Kidney capillary endothelial cell (primary cell): ENCODE results near the gene ABCA6.
"Not testable (repeated sequence)": the region's sequence is repeated elsewhere in the genome, so short reads cannot be mapped to it uniquely, and the experiment has no call there.

Experiments
- DNase-seq: peaks from one replicate; pipeline ENCODE4 v3.0.0-alpha.2; 2018; ENCODE audit warnings: low spot score

The ABCA6 gene

GRCh38 chr17:69073392-69073791 lies 68.3 kb downstream of the ABCA6 start:
- DNase-seq = not testable (repeated sequence)

GRCh38 chr17:69072803-69073256 lies 68.9 kb downstream of the ABCA6 start:
- not testable (repeated sequence) for DNase-seq

- not testable (repeated sequence) for DNase-seq
Measured at GRCh38 chr17:69071233-69071586, 70.5 kb downstream of the ABCA6 start.

GRCh38 chr17:69070378-69071232 lies 71.1 kb downstream of the ABCA6 start:
- not testable (repeated sequence) for DNase-seq

GRCh38 chr17:69069226-69069750 lies 72.4 kb downstream of the ABCA6 start:
- no peak for DNase-seq

- no peak for DNase-seq
Measured at GRCh38 chr17:69067274-69068047, 74.2 kb downstream of the ABCA6 start.

GRCh38 chr17:69066482-69066881 lies 75.2 kb downstream of the ABCA6 start:
- DNase-seq = no peak

- no peak for DNase-seq
Measured at GRCh38 chr17:69065113-69065512, 76.6 kb downstream of the ABCA6 start.

GRCh38 chr17:69064476-69064875 lies 77.2 kb downstream of the ABCA6 start:
- no peak for DNase-seq

GRCh38 chr17:69064001-69064400 lies 77.7 kb downstream of the ABCA6 start:
- DNase-seq = no peak

GRCh38 chr17:69062860-69063581 lies 78.7 kb downstream of the ABCA6 start:
- DNase-seq = no peak

- no peak for DNase-seq
Measured at GRCh38 chr17:69061721-69062556, 79.8 kb downstream of the ABCA6 start.

GRCh38 chr17:69060822-69061221 lies 80.9 kb downstream of the ABCA6 start, which contains the start of gene ABCA9:
TSS of gene ABCA9 (minus strand) at chr17:69060927. CDS start at chr17:69051126, 9,801 bp downstream.
- DNase-seq = no peak

- no peak for DNase-seq
Measured at GRCh38 chr17:69059458-69060175, 82.1 kb downstream of the ABCA6 start.

GRCh38 chr17:69058165-69058564 lies 83.5 kb downstream of the ABCA6 start:
- no peak for DNase-seq

- DNase-seq = no peak
Measured at GRCh38 chr17:69057280-69057679, 84.4 kb downstream of the ABCA6 start.

- no peak for DNase-seq
Measured at GRCh38 chr17:69056179-69056823, 85.4 kb downstream of the ABCA6 start.

GRCh38 chr17:69055334-69055733 lies 86.4 kb downstream of the ABCA6 start:
- no peak for DNase-seq

GRCh38 chr17:69050999-69051775 lies 90.5 kb downstream of the ABCA6 start:
- DNase-seq = no peak
